Embryonic facial prominence (tissue), 1 donor: ENCODE measurements around the gene SERPINB5.
A peak's percentile ranks its signal among the peaks of the same experiment; 100 is the strongest.
"Not testable (repeated sequence)": the region's sequence is repeated elsewhere in the genome, so short reads cannot be mapped to it uniquely, and the experiment has no call there.

ENCODE experiments used
- DNase-seq: peaks from one replicate; pipeline ENCODE4 v3.0.0-alpha.2; 2016; ENCODE audit errors: extremely low spot score

Gene SERPINB5

GRCh38 chr18:63476668-63477067 lies at the start of gene SERPINB5:
Gene SERPINB5 (plus strand): TSS chr18:63476958. CDS start chr18:63484429, 7,471 bp downstream.
- no peak for DNase-seq

DNA sequence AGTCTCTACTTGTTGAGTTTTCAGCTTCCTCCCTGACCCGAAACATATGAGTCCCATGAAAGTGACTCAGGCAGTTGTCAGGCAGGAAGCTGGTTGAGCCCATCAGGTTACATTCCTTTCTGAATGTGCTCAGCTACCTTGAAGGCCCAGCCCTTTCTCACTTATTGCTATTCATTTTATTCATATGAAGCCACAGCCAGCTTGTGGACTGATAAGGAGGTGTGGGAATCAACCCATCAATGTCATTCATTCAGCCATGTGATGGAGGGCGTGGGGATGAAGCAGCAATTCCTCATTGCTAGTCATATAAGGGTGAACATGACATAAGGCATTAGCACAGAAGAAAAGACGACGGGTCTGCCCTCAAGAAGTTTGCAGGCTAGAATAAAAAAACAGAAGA lies 49.2 kb upstream of the SERPINB5 start:
- DNase-seq = no peak

- DNase-seq = no peak
Observed at GRCh38 chr18:63430526-63430925, 46.2 kb upstream of the SERPINB5 start.

DNA sequence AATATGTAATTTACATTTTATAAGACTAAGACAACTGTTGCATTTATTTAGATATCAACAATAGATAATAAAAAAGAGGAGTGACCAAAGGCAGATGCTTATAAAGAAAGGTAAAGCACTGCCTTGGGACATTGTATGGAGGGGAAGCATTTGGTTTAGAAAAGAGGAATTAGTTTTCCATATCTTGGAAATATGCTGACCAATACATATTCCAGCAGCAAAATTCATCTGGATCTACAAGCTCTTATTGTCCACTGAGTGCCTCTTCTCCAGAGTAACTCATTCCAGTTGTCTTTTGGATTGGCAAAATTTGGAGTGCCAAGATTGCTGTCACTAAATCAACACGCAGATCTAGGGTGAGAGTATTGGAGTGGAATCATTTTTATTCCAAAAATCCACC lies 45.6 kb upstream of the SERPINB5 start:
- no peak for DNase-seq

DNA sequence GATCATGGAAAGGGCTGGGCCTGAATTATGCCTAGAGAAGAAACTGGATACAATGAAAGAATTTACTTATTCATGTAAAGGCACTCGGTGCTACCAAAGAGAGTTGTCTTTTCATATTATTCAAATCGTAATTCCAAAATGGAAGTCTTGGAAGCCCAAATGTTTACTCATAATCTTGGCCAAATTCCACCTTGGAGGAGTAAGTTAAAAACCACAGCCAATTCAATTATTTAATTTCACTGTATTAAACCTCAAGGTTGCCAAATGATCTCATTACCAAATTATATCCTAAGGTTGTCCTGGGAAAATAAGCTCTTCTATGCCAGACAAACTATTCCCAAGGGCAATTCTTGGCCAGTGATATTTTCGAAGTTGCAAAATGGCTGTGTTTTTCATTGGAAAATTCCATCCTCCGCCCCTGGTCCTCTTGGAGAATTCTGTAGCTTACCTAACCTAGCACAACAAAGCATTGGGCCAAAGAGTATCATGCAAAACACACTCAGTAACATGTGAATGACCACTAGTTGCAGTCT lies 43.4 kb upstream of the SERPINB5 start:
- DNase-seq = no peak

DNA sequence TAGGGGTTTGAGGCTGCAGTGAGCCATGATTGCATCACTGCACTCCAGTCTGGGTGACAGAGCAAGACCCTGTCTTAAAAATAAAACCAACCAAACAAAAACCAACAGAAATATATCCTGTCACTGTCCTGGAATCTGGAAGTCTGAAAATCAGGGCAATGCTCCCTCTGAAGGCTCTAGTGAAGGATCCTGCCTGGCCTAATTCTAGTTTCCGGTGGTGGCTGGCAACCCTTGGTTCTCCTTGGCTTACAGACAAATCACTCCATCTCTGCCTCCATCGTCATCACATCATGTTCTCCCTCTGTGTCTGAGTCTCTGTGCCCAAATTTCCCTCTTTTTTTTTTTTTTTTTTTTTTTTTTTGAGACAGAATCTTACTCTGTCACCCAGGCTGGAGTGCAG lies 38.6 kb upstream of the SERPINB5 start:
- no peak for DNase-seq

GRCh38 chr18:63439334-63439733 lies 37.4 kb upstream of the SERPINB5 start:
- peak; percentile 57 for DNase-seq

DNA sequence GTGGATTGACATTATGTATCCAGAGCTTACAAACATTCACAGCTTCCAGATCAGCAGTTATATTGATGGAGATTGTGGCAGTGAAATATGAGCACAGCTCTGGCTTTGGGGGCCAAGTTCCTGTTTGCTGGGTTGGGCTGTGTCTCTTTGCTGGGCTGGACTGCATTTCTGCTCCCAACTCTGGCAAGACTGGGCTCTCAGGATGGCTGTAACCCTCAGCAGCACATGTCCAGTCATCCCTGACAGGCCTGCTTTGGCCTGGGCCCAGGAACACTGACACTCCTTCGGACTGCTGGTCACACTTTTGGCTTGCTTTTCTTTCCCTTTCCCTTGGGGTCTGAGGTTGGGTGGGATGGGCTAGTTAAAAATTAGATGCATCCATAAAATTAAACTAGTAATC lies 36.5 kb upstream of the SERPINB5 start:
- DNase-seq = no peak

DNA sequence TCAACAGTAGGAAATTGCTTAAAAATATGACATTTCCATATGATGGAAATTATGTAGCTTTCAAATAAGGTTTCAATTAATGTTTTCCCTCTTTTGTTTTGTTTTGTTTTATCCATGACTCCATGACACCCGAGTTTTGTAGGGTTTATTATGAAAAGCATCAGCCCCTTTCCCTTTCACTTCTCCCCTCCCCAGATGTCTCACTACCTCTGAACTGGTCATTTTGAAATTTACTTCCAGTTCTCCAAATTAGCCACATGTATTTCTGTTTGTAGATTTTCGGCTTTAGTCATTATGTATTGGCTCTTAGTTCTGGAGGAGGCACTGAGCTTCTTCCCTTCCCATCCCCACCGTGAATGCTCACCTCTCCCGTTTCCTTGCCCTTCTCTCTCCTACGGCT lies 35.9 kb upstream of the SERPINB5 start:
- DNase-seq = no peak

DNA sequence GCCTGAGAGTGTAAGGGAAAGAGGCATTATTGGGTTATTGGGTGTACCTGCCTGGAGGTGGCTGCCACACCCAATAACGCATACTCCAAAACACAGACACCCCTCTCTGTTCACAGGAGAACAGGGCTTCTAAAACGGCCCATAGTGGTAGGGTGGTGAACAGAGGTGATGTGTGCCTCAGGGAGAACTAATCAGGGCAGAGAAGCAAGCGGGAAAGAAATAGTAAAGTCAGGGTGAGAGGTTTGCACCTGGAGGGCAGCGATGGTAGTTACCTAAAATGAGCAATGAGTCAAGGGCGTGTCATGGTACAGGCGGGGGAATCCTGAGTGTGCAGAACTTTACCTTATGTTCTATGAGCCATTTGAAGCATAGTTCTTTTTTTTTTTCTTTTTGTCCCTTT lies 32.9 kb upstream of the SERPINB5 start:
- no peak for DNase-seq

DNA sequence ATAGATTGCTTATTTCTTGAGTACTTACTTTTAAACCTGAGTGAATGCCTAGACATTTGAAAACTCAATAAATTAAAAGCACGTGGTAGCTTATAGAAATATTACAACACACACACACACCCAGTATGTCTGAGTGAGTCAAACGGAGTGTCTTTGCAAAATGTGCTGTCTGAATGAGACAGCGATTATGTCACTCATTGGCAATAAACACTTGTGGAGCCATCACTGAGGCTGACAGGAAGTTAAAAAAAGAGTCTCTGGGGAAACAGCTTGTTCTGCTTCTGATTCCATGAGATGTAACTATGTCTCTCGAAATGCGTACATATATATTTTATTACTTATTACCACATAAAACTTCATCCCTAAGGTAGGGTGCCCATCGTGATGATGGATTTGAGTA lies 32.2 kb upstream of the SERPINB5 start:
- DNase-seq = no peak

- no peak for DNase-seq
Observed at GRCh38 chr18:63445037-63445436, 31.7 kb upstream of the SERPINB5 start.

DNA sequence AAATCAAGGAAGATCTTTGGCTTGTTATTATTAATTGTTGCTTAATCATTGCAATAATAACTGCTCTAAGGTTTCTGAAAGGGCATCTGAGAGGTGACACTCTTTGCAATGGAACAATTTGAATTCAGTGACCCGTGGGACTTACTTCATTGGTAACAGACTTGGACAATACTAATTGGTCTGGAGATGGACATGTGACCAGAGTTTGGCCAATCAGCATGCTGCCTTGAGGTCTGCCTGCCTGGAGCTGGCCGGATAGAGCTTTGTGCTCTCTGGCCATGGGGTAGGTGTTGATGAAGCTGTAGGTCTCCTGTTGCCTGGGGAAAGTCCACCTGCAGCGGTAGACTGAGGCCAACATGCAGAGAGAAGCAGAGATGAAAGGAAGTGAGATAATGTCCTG lies 30.5 kb upstream of the SERPINB5 start:
- DNase-seq = no peak

DNA sequence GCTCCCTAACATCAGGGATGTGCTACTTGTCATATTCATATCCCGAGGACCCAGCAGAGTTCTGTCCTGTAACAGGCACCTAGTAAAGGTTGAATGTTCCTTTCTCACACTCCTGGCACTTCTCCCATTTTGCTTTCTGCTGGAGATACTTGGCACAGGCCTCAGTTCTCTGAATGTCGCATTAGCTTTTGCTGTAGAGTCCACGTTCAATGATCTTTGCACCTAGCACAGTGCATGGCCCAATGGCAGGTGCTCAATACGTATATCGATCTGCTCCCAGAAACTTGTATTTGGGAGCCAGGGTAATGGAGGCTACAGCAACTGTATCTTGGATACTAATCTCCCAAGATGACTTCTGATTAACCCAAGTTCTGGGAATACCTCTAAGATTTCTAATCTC lies 29.7 kb upstream of the SERPINB5 start:
- no peak for DNase-seq

DNA sequence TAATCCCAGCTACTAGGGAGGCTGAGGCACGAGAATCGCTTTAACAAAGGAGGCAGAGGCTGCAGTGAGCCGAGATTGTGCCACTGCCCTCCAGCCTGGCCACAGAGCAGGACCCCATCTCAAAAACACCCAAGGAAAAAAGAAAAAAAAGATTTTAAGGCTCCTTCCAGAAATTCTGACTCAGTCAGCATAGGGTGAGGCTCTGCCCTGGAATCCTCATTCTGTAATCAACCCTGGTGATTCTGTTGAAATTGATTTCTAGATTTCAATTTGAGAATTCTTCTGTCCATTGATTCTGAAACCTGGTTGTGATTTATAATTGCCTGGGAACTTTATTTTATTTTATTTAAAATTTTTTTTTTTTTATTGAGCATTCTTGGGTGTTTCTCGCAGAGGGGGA lies 27.3 kb upstream of the SERPINB5 start:
- no peak for DNase-seq

- DNase-seq = no peak
Observed at GRCh38 chr18:63451799-63452660, 24.7 kb upstream of the SERPINB5 start.

DNA sequence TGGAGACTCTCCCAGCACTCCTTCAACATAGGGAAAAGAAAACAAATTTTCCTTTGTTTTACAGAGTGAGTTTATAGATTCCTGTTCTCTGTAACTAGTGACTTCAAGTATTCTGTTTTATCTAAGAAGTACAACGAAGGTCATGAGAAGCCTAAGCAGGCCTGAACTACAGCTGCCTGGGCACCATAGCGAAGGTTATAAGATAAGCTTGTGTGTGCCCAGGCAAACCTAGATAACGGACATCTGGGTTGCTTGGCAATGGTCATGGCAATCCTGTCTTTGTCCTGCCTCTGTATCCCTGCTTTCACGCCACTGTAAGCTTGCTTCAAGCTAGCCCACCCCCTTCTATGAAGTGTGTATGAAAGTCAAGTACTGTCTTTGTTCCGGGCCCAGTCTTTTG lies 24.0 kb upstream of the SERPINB5 start:
- DNase-seq = not testable (repeated sequence)

GRCh38 chr18:63454497-63454896 lies 22.3 kb upstream of the SERPINB5 start:
- DNase-seq = no peak

- no peak for DNase-seq
Observed at GRCh38 chr18:63457977-63458376, 18.8 kb upstream of the SERPINB5 start.

DNA sequence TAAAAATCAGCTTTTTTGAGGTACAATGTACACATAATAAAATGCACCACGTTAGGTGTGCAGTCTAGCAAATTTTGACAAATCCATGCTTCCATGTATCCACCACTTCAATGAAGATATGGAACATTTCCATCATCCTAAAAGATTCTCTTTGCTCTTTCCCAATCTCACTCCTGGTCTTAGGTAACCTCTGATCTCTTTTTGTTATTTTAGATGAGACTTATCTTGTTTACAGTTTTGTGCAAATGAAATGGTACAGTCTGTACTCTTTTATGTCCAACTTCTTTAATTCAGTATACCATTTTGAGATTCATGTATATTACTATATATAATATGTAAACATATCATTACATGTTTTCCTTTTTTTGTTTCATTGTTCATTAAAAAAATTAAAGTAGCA lies 16.3 kb upstream of the SERPINB5 start:
- no peak for DNase-seq

GRCh38 chr18:63464434-63464833 lies 12.3 kb upstream of the SERPINB5 start:
- no peak for DNase-seq

GRCh38 chr18:63465059-63465458 lies 11.7 kb upstream of the SERPINB5 start:
- no peak for DNase-seq

DNA sequence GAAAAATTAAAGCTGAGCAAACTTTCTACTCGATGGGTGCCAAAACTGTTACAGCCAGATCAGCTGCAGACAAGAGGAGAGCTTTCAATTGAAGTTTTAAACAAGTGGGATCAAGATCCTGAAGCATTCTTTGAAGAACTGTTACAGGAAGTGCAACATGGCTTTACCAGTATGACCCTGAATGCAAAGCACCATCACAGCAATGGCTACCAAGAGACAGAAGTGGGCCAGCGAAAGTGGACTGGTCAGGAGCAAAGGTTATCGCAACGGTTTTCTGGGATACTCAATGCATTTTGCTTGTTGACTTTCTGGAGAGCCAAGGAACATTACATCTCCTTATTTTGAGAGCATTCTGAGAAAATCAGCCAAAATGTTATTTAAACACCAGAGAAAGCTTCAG lies 9.1 kb upstream of the SERPINB5 start:
- DNase-seq = no peak

DNA sequence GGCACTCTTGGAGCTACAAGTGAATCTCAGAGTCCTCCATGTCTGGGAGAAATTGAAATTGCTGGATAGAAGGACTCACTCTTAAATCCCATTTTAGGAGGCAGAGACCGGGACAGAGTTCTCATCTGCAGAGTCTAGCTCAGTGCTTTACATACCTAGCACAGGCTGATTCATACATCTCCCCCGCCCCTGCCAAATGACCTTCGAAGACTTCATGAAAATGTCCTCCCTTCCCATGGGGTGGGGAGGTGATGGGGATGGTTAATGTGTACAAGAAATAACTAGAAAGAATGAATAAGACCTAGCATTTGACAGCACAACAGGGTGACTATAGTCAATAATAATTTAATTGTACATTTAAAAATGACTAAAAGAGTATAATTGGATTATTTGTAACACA lies 8.2 kb upstream of the SERPINB5 start:
- DNase-seq = no peak
